Fibroblast of lung (primary cell): ENCODE results near the gene ANKRD44.
A peak's percentile ranks its signal among the peaks of the same experiment; 100 is the strongest.

Experiments used
- EZH2 ChIP-seq: IDR thresholded peaks from 2 replicates; pipeline ENCODE4 v1.5.1; 2012; ENCODE audit warnings: low read length, control low read depth, mild to moderate bottlenecking; ENCODE audit errors: missing control alignments
- TF ChIP-seq, protein P1 (sequence below), 2 donors: IDR thresholded peaks in 1 of 2; conservative IDR thresholded peaks in 1 of 2; 1 replicate in 1 of 2; 2 replicates in 1 of 2; pipeline ENCODE4 v1.5.1; 2011 to 2012; ENCODE audit warnings: low read length in 2 of 2, control low read depth in 1 of 2, inconsistent platforms in 1 of 2, low read depth in 1 of 2, mild to moderate bottlenecking in 1 of 2

DNA sequence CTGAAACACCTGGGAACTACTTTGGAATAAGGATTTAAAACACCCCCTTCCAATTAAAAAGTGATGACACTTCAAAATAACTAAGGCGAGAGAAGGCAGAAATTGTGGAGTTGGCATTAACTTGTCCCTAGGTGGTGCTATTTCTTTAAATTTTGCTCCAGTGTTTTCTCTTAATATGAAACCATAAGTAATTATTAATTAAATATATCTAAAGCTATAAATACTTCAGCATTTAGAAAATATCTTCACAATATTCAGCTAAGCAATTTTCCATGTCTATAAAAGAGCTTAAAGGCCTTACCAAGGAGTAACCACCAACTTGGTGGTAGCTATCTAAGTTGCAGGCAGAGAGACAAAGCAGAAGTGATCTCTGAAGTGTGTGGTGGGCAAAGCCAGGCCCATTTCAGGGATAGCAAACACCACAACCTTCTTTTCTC, 197.3 kb downstream of the ANKRD44 start:
- TF ChIP-seq, protein P1, sequence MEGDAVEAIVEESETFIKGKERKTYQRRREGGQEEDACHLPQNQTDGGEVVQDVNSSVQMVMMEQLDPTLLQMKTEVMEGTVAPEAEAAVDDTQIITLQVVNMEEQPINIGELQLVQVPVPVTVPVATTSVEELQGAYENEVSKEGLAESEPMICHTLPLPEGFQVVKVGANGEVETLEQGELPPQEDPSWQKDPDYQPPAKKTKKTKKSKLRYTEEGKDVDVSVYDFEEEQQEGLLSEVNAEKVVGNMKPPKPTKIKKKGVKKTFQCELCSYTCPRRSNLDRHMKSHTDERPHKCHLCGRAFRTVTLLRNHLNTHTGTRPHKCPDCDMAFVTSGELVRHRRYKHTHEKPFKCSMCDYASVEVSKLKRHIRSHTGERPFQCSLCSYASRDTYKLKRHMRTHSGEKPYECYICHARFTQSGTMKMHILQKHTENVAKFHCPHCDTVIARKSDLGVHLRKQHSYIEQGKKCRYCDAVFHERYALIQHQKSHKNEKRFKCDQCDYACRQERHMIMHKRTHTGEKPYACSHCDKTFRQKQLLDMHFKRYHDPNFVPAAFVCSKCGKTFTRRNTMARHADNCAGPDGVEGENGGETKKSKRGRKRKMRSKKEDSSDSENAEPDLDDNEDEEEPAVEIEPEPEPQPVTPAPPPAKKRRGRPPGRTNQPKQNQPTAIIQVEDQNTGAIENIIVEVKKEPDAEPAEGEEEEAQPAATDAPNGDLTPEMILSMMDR (conservative IDR thresholded peaks at IDR 0.05 in 1 of 2, IDR thresholded peaks at IDR 0.05 in 1 of 2; ENCODE audit: low read depth in 1 of 2, low read length in 2 of 2): peak; percentile 46 to 59
- TF ChIP-seq EZH2: no peak
